Endothelial cell of umbilical vein (primary cell): ENCODE data around the gene PCDHGA1. TPM values are rescaled to one million over a fixed set of nuclear protein-coding genes. Genes with fewer than 3 reads are reported as not detected.

ENCODE experiments used
- BruUV-seq: library from RNA; stranded (reverse); fragments of 400-500 nt; replicated peaks from 2 replicates; lab custom pipeline; 2021; lab: Mats Ljungman, UMichigan
- CTCF ChIA-PET: fragments of 300-600, 350-600 bp; sonication (Branson Sonifier 250); formaldehyde crosslinking; loops from one replicate; lab custom pipeline; 2021; ENCODE audit warnings: antibody characterized with exemption, inconsistent platforms; lab: Charles Lee
- POLR2A ChIA-PET: fragments of 300-600, 350-600 bp; sonication (Branson Sonifier 250); formaldehyde crosslinking; loops from one replicate; lab custom pipeline; 2021; ENCODE audit warnings: antibody characterized with exemption, inconsistent platforms; lab: Charles Lee
- DNase-seq: peaks from one replicate; pipeline ENCODE4 v3.0.0-alpha.2; 2011; ENCODE audit warnings: low read depth, low spot score
- FAIRE-seq: peaks from 2 replicates; lab custom pipeline; 2011; peaks lifted over from hg19 to GRCh38; lab: Jason Lieb, UNC
- H2AFZ ChIP-seq: 2 replicates; pipeline ENCODE4 v1.6.0; 2012; ENCODE audit warnings: low read depth, low read length, control low read depth, inconsistent platforms
- H3K27ac ChIP-seq: 2 replicates; pipeline ENCODE4 v1.5.1; 2011; ENCODE audit warnings: low read depth, mild to moderate bottlenecking, control low read depth, low read length, moderate library complexity; ENCODE audit not compliant: insufficient read depth
- H3K27me3 ChIP-seq, 2 experiments: 2 replicates each; pipeline versions ENCODE4 v1.6.0 to v1.6.1; 2011; ENCODE audit warnings: low read length in 2 of 2, mixed read lengths in 1 of 2; ENCODE audit not compliant: control insufficient read depth in 2 of 2, insufficient read depth in 2 of 2
- H3K36me3 ChIP-seq, 2 experiments: 2 replicates in 1 of 2; 3 replicates in 1 of 2; pipeline ENCODE4 v1.5.1; 2011; ENCODE audit warnings: low read length in 2 of 2, mild to moderate bottlenecking in 1 of 2, moderate library complexity in 1 of 2; ENCODE audit not compliant: control insufficient read depth in 2 of 2, insufficient read depth in 2 of 2; ENCODE audit errors: extremely low read depth in 1 of 2
- H3K4me1 ChIP-seq: 3 replicates; pipeline ENCODE4 v1.5.1; 2011; ENCODE audit warnings: mild to moderate bottlenecking, low read length; ENCODE audit not compliant: control insufficient read depth, insufficient read depth; ENCODE audit errors: extremely low read depth
- H3K4me2 ChIP-seq: 2 replicates; pipeline ENCODE4 v1.6.1; 2011; ENCODE audit warnings: low read length, control low read depth, mixed read lengths; ENCODE audit not compliant: insufficient read depth
- H3K4me3 ChIP-seq, 3 experiments: fragments of 200-600 bp in 1 of 3; sonication (generic), shearing (Covaris generic) in 1 of 3; replicated peaks in 1 of 3; 2 replicates each; pipeline ENCODE4 v1.5.1; 2011 to 2016; ENCODE audit warnings: control low read depth in 3 of 3, low read length in 3 of 3, mild to moderate bottlenecking in 2 of 3, inconsistent platforms in 1 of 3, low read depth in 1 of 3, moderate library complexity in 1 of 3; ENCODE audit not compliant: insufficient read depth in 1 of 3
- H3K79me2 ChIP-seq: 2 replicates; pipeline ENCODE4 v1.6.0; 2012; ENCODE audit warnings: low read length, inconsistent platforms; ENCODE audit not compliant: control insufficient read depth, insufficient read depth
- H3K9ac ChIP-seq: replicated peaks from 2 replicates; pipeline ENCODE3; 2011; ENCODE audit warnings: low read length, control low read depth; ENCODE audit not compliant: insufficient read depth; ENCODE audit errors: extremely low read depth
- H3K9me1 ChIP-seq: replicated peaks from 3 replicates; pipeline ENCODE4 v1.6.0; 2011; ENCODE audit warnings: mild to moderate bottlenecking, low read length; ENCODE audit not compliant: control insufficient read depth, insufficient read depth; ENCODE audit errors: extremely low read depth
- H3K9me3 ChIP-seq: replicated peaks from 2 replicates; pipeline ENCODE4 v1.5.1; 2012; ENCODE audit warnings: low read length, inconsistent platforms; ENCODE audit not compliant: control insufficient read depth, insufficient read depth
- H4K20me1 ChIP-seq: replicated peaks from 2 replicates; pipeline ENCODE3; 2011; ENCODE audit warnings: mild to moderate bottlenecking, low read length; ENCODE audit not compliant: control insufficient read depth, insufficient read depth; ENCODE audit errors: extremely low read depth
- CTCF ChIP-seq, 2 donors: IDR thresholded peaks; 1 replicate in 1 of 2; 2 replicates in 1 of 2; pipeline ENCODE4 v1.5.1; 2011; ENCODE audit warnings: low read length in 2 of 2, mild to moderate bottlenecking in 2 of 2, moderate library complexity in 2 of 2, control low read depth in 1 of 2, inconsistent platforms in 1 of 2, low read depth in 1 of 2; ENCODE audit not compliant: insufficient read depth in 1 of 2; ENCODE audit errors: extremely low read depth in 1 of 2
- JUN ChIP-seq: IDR thresholded peaks from 2 replicates; pipeline ENCODE4 v1.6.1; 2011; ENCODE audit warnings: borderline replicate concordance, low read depth; ENCODE audit not compliant: insufficient read length, insufficient read depth
- MAX ChIP-seq: IDR thresholded peaks from 2 replicates; pipeline ENCODE4 v1.6.1; 2011; ENCODE audit not compliant: insufficient read depth, insufficient read length
- dilution Hi-C: fragments of 300-500 bp; cut with MboI; formaldehyde crosslinking; loops from one replicate; pipeline ENCODE4 v1.15.0; 2019; ENCODE audit warnings: low sequenced_read_pairs; ENCODE audit not compliant: extremely low pct_ligation_motif_present
- intact Hi-C: fragments of 100-400 bp; cut with micrococcal nuclease; formaldehyde crosslinking; loops from one replicate; pipeline ENCODE4 v1.10.0; 2022
- polyA plus RNA-seq, 4 experiments: library from polyadenylated mRNA; depleted of rRNA in 3 of 4; stranded (reverse) in 3 of 4; unstranded in 1 of 4; fragments of >200 nt; gene quantifications; 2 replicates each; pipeline versions ENCODE4 v1.2.1 to v1.2.3, GENCODE V29; 2011 to 2012; ENCODE audit warnings: missing spikeins in 1 of 4
- total RNA-seq: library from RNA; stranded (reverse); gene quantifications from 2 replicates; pipeline ENCODE4 v1.2.3, GENCODE V29; 2021

Gene PCDHGA1
- total and polyA plus RNA-seq, 2 donors (not counting 3 experiments of a cell fraction or from before 2014, with no cell fraction given): 0.22 to 0.44 TPM

GRCh38 chr5:141373673-141374317, 43.5 kb downstream of the PCDHGA1 start, which contains the start of gene PCDHGA6:
Gene PCDHGA6 (plus strand): TSS chr5:141373891. CDS start chr5:141374084, 193 bp downstream.
- CTCF ChIA-PET: interaction anchor here (0.6 to 3.2 kb wide), 21 partner anchors 9 to 194 kb away, joined by 3 to 41 read pairs (median 4); partner anchors contain the start of genes PCDHB14, PCDHGA10, PCDHGA11 and PCDHGA12
- Histone ChIP-seq H3K27me3 (peaks cover 30 to 77% of the 10 kb centered on the region in 2 experiments), H3K9me3 (no peaks in the 10 kb centered on the region), H3K9ac (no peak within 1 kb of the TSS), H3K36me3 (no peaks in the 10 kb centered on the region), H3K27ac (no peak within 1 kb of the TSS), H2AFZ (peak within 1 kb of the TSS; percentile 62), H3K4me1 (no peaks in the 10 kb centered on the region), H3K9me1 (no peaks in the 10 kb centered on the region), H3K79me2 (no peaks in the 10 kb centered on the region), H3K4me2 (peak within 1 kb of the TSS; percentile 52), H3K4me3 (peak within 1 kb of the TSS in 2 of 3 experiments; percentile 31 to 41), H4K20me1 (no peaks in the 10 kb centered on the region)
- POLR2A ChIA-PET: no interaction called here
- TSS peak; percentile 20 for BruUV-seq
- TF ChIP-seq CTCF (IDR thresholded peaks at IDR 0.05; ENCODE audit: extremely low read depth in 1 of 2, insufficient read depth in 1 of 2, low read depth in 1 of 2, low read length in 2 of 2) (peak; percentile 40 to 48), MAX (no peak), JUN (no peak)
- FAIRE-seq (peak; percentile 74), DNase-seq (peak; percentile 49)
- dilution Hi-C loops (no loop called here), intact Hi-C loops (loop anchor here (1.0 to 5.0 kb wide), 2 partner anchors 49 to 187 kb away; partner anchors contain the start of gene PCDHGA11)
